ENCODE results near the gene KRTAP13-4.

The KRTAP13-4 gene

GRCh38 chr21:30478004-30478403 is 48.0 kb downstream of the KRTAP13-4 start:
- no peaks in the 10 kb centered on the region for H3K36me3 Mint-ChIP-seq (ENCODE audit: low read depth)
- no peaks in the 10 kb centered on the region for H3K9me3 Mint-ChIP-seq
- no peaks in the 10 kb centered on the region for H3K27me3 Mint-ChIP-seq (ENCODE audit: low read depth)
- peaks cover 5% of the 10 kb centered on the region for H3K4me1 Mint-ChIP-seq
- H3K27ac Mint-ChIP-seq, result no peak overlapping the region
- no peak overlapping the region for H3K4me3 Mint-ChIP-seq
- TF ChIP-seq CTCF (IDR thresholded peaks at IDR 0.05; ENCODE audit: unreplicated experiment in 3 of 3), result no peak

- no peaks in the 10 kb centered on the region for H3K9me3 Mint-ChIP-seq
- H3K4me1 Mint-ChIP-seq, result peaks cover 5% of the 10 kb centered on the region
- no peaks in the 10 kb centered on the region for H3K27me3 Mint-ChIP-seq (ENCODE audit: low read depth)
- no peak overlapping the region for H3K4me3 Mint-ChIP-seq
- no peaks in the 10 kb centered on the region for H3K36me3 Mint-ChIP-seq (ENCODE audit: low read depth)
- no peak overlapping the region for H3K27ac Mint-ChIP-seq
- no peak for TF ChIP-seq CTCF (IDR thresholded peaks at IDR 0.05; ENCODE audit: unreplicated experiment in 3 of 3)
These were observed 49.2 kb downstream of the KRTAP13-4 start for GRCh38 chr21:30479259-30479658.

GRCh38 chr21:30480145-30480544 is 50.1 kb downstream of the KRTAP13-4 start, which contains the start of gene KRTAP19-1:
Gene KRTAP19-1 (minus strand): TSS chr21:30480367. CDS start chr21:30480317, 50 bp downstream.
- TF ChIP-seq CTCF (IDR thresholded peaks at IDR 0.05; ENCODE audit: unreplicated experiment in 3 of 3), result no peak
- Mint-ChIP-seq H3K27ac (no peak within 1 kb of the TSS), H3K4me1 (peaks cover 5% of the 10 kb centered on the region), H3K4me3 (no peak within 1 kb of the TSS), H3K36me3 (ENCODE audit: low read depth) (no peaks in the 10 kb centered on the region), H3K9me3 (peaks cover 3% of the 10 kb centered on the region), H3K27me3 (ENCODE audit: low read depth) (no peaks in the 10 kb centered on the region)
